K562 (cell line): ENCODE data around the gene IL36RN. TPM values are rescaled to one million over a fixed set of nuclear protein-coding genes. Genes with fewer than 3 reads are reported as not detected.

Experiments
- CBX3 ChIP-seq, 2 experiments: IDR thresholded peaks; 1 replicate in 1 of 2; 2 replicates in 1 of 2; pipeline ENCODE4 v1.6.1; 2012; ENCODE audit warnings: inconsistent platforms in 2 of 2, low read length in 2 of 2, borderline replicate concordance in 1 of 2, control low read depth in 1 of 2
- TAF7 ChIP-seq: fragments of 450-650 bp; IDR thresholded peaks from 2 replicates; pipeline ENCODE4 v1.6.1; 2016; ENCODE audit warnings: missing genetic modification characterization, missing compliant biosample characterization
- TEAD2 ChIP-seq: fragments of 450-650 bp; IDR thresholded peaks from 2 replicates; pipeline ENCODE4 v1.6.1; 2016; ENCODE audit warnings: missing genetic modification characterization, control low read depth, missing compliant biosample characterization
- ZC3H11A ChIP-seq: IDR thresholded peaks from 2 replicates; pipeline ENCODE4 v1.6.1; 2012; ENCODE audit warnings: low read depth, low read length, improper control_type of control experiment
- ZFP36 ChIP-seq: fragments of 150-350 bp; IDR thresholded peaks from 2 replicates; pipeline ENCODE4 v1.6.1; 2018; ENCODE audit warnings: low read length, low read depth; ENCODE audit not compliant: partially characterized antibody
- polyA plus RNA-seq, 8 experiments: library from polyadenylated mRNA; depleted of rRNA in 4 of 8; stranded (reverse) in 5 of 8; unstranded in 3 of 8; fragments of >200 nt; fragmentation: Nextera tagmentation in 2 of 8; fragmentation: Illumina TruSeq in 1 of 8; extraction: Ambion mirVana in 2 of 8; extraction: Trizol in 1 of 8; gene quantifications; 2 replicates each; pipeline versions ENCODE4 v1.2.1 to v1.2.3, GENCODE V29; 2011 to 2014; ENCODE audit warnings: inconsistent platforms in 1 of 8, missing spikeins in 1 of 8
- total RNA-seq, 7 experiments: library from RNA; depleted of rRNA in 6 of 7; stranded (reverse); fragments of >200 nt in 6 of 7; fragmentation: Illumina TruSeq in 2 of 7; extraction: Trizol in 2 of 7; gene quantifications; 2 replicates each; pipeline versions ENCODE4 v1.2.1 to v1.2.3, GENCODE V29; 2011 to 2021; ENCODE audit warnings: low replicate concordance in 1 of 7
- TF ChIP-seq, protein P1 (sequence below), 2 experiments: fragments of 450-650 bp; formaldehyde crosslinking in 1 of 2; IDR thresholded peaks; 2 replicates each; pipeline versions ENCODE4 v1.4.0 to v1.6.1; 2014 to 2020; ENCODE audit warnings: mild to moderate bottlenecking in 2 of 2, borderline replicate concordance in 1 of 2, low read depth in 1 of 2
- TF ChIP-seq, protein P2 (sequence below): fragments of 200-800 bp; sonication (Bioruptor generic); IDR thresholded peaks from 2 replicates; pipeline ENCODE4 v1.6.1; 2016; ENCODE audit warnings: missing genetic modification characterization, missing compliant biosample characterization

Gene IL36RN
- total and polyA plus RNA-seq, 9 of the 15 experiments (the other 6 are each of a cell fraction or from before 2014, with no cell fraction given) = not detected

DNA sequence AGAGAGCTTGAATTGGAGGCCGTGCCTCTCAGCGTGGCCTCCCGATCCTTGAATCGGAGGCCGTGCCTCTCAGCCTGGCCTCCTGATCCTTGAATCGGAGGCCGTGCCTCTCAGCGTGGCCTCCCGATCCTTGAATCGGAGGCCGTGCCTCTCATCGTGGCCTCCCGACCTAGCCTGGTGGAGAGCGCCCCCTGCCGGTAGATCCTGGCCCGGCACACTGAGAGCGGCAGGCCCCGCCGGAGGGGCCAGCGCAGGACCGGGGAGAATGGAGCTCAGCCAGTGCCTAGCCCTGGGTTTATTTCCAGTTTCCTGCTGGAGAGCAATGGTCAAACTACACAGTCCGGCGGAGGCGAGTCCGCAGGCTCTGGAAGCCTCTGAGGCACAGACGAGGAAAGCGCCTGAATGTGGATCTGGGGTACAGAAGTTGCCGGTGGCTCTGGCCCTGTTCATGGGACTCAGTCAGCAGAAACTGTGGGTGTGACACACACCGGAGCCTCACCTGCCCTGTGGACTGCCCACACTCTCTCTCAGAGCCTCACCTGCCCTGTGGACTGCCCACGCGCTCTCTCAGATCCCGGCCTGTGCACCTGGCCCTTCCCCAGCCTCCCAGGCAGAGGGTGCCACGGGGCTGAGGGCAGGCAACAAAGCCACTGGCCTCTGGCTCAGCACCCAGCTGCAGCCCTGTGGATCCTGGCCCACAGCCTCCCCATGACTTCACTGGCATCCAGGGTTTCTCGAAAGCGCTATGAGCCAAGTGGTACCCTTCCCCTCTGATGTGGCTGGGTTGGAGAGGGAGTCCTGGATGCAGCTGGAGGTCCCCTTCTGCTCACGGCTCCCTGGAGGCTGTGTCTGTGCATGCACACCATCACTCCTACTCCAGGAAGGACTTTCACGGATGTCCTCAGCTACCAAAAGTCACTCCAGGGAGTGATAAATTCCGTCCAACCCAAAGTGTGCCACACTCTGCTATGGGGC lies 7.8 kb upstream of the IL36RN start (continued):
- TF ChIP-seq, protein P1, sequence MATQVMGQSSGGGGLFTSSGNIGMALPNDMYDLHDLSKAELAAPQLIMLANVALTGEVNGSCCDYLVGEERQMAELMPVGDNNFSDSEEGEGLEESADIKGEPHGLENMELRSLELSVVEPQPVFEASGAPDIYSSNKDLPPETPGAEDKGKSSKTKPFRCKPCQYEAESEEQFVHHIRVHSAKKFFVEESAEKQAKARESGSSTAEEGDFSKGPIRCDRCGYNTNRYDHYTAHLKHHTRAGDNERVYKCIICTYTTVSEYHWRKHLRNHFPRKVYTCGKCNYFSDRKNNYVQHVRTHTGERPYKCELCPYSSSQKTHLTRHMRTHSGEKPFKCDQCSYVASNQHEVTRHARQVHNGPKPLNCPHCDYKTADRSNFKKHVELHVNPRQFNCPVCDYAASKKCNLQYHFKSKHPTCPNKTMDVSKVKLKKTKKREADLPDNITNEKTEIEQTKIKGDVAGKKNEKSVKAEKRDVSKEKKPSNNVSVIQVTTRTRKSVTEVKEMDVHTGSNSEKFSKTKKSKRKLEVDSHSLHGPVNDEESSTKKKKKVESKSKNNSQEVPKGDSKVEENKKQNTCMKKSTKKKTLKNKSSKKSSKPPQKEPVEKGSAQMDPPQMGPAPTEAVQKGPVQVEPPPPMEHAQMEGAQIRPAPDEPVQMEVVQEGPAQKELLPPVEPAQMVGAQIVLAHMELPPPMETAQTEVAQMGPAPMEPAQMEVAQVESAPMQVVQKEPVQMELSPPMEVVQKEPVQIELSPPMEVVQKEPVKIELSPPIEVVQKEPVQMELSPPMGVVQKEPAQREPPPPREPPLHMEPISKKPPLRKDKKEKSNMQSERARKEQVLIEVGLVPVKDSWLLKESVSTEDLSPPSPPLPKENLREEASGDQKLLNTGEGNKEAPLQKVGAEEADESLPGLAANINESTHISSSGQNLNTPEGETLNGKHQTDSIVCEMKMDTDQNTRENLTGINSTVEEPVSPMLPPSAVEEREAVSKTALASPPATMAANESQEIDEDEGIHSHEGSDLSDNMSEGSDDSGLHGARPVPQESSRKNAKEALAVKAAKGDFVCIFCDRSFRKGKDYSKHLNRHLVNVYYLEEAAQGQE (IDR thresholded peaks at IDR 0.05; ENCODE audit: borderline replicate concordance) = peak; percentile 76
- TF ChIP-seq, protein P1 (CRISPR knock-in tag; IDR thresholded peaks at IDR 0.05; ENCODE audit: low read depth) = no peak
- TF ChIP-seq, protein P2, sequence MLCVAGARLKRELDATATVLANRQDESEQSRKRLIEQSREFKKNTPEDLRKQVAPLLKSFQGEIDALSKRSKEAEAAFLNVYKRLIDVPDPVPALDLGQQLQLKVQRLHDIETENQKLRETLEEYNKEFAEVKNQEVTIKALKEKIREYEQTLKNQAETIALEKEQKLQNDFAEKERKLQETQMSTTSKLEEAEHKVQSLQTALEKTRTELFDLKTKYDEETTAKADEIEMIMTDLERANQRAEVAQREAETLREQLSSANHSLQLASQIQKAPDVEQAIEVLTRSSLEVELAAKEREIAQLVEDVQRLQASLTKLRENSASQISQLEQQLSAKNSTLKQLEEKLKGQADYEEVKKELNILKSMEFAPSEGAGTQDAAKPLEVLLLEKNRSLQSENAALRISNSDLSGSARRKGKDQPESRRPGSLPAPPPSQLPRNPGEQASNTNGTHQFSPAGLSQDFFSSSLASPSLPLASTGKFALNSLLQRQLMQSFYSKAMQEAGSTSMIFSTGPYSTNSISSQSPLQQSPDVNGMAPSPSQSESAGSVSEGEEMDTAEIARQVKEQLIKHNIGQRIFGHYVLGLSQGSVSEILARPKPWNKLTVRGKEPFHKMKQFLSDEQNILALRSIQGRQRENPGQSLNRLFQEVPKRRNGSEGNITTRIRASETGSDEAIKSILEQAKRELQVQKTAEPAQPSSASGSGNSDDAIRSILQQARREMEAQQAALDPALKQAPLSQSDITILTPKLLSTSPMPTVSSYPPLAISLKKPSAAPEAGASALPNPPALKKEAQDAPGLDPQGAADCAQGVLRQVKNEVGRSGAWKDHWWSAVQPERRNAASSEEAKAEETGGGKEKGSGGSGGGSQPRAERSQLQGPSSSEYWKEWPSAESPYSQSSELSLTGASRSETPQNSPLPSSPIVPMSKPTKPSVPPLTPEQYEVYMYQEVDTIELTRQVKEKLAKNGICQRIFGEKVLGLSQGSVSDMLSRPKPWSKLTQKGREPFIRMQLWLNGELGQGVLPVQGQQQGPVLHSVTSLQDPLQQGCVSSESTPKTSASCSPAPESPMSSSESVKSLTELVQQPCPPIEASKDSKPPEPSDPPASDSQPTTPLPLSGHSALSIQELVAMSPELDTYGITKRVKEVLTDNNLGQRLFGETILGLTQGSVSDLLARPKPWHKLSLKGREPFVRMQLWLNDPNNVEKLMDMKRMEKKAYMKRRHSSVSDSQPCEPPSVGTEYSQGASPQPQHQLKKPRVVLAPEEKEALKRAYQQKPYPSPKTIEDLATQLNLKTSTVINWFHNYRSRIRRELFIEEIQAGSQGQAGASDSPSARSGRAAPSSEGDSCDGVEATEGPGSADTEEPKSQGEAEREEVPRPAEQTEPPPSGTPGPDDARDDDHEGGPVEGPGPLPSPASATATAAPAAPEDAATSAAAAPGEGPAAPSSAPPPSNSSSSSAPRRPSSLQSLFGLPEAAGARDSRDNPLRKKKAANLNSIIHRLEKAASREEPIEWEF = no peak
- TF ChIP-seq TAF7 (tag) = no peak
- no peak for TF ChIP-seq TEAD2
- TF ChIP-seq ZC3H11A = no peak
- TF ChIP-seq ZFP36 = no peak
- TF ChIP-seq CBX3 (IDR thresholded peaks at IDR 0.05; ENCODE audit: borderline replicate concordance in 1 of 2, low read length in 2 of 2) = peak in 1 of 2 experiments; percentile 94; a peak in 2 of 3 replicates
